Stimulated activated CD8-positive, alpha-beta memory T cell treated with anti-CD3 and anti-CD28 coated beads, Interleukin-15, amount 100 ng/mL, for 24 hours (primary cell): Measurements from ENCODE around the gene PTPRE.

Source experiments
- DNase-seq: peaks from one replicate; pipeline ENCODE4 v3.0.0-alpha.2; 2020; ENCODE audit warnings: low read depth

PTPRE gene

GRCh38 chr10:128001363-128001745, 94.5 kb downstream of the PTPRE start:
- DNase-seq = no peak

GRCh38 chr10:128001849-128002248, 94.9 kb downstream of the PTPRE start:
- no peak for DNase-seq

GRCh38 chr10:128003521-128003920, 96.6 kb downstream of the PTPRE start:
- DNase-seq = no peak

GRCh38 chr10:128005858-128006257, 99.0 kb downstream of the PTPRE start:
- DNase-seq = no peak

- DNase-seq = no peak
Measured at GRCh38 chr10:128007056-128007455, 100.2 kb downstream of the PTPRE start.

- DNase-seq = no peak
Measured at GRCh38 chr10:128007971-128008370, 101.1 kb downstream of the PTPRE start.

- no peak for DNase-seq
Measured at GRCh38 chr10:128008521-128009250, 101.8 kb downstream of the PTPRE start.

GRCh38 chr10:128009372-128010126, 102.6 kb downstream of the PTPRE start:
- no peak for DNase-seq

GRCh38 chr10:128011059-128011979, 104.4 kb downstream of the PTPRE start:
- peak; percentile 91 for DNase-seq

GRCh38 chr10:128013626-128014025, 106.7 kb downstream of the PTPRE start:
- no peak for DNase-seq

- no peak for DNase-seq
Measured at GRCh38 chr10:128014236-128014635, 107.3 kb downstream of the PTPRE start.

- DNase-seq = no peak
Measured at GRCh38 chr10:128016423-128017060, 109.6 kb downstream of the PTPRE start.

GRCh38 chr10:128017822-128018221, 110.9 kb downstream of the PTPRE start:
- DNase-seq = no peak

GRCh38 chr10:128018236-128018635, 111.3 kb downstream of the PTPRE start:
- DNase-seq = no peak

GRCh38 chr10:128018691-128019090, 111.8 kb downstream of the PTPRE start:
- no peak for DNase-seq

GRCh38 chr10:128022261-128023196, 115.6 kb downstream of the PTPRE start:
- no peak for DNase-seq

GRCh38 chr10:128024426-128024825, 117.5 kb downstream of the PTPRE start:
- no peak for DNase-seq

GRCh38 chr10:128025437-128025836, 118.5 kb downstream of the PTPRE start:
- DNase-seq = no peak

- no peak for DNase-seq
Measured at GRCh38 chr10:128025951-128026350, 119.0 kb downstream of the PTPRE start.

GRCh38 chr10:128026615-128027300, 119.9 kb downstream of the PTPRE start:
- DNase-seq = no peak
